Activated CD4-positive, CD25-positive, alpha-beta regulatory T cell treated with anti-CD3 and anti-CD28 coated beads, Interleukin-2, amount 50 U/mL, for 72 hours (primary cell): ENCODE results near the gene KIR3DL1.
"Not testable (repeated sequence)": the region's sequence is repeated elsewhere in the genome, so short reads cannot be mapped to it uniquely, and the experiment has no call there.

ENCODE experiments used
- DNase-seq: peaks from one replicate; pipeline ENCODE4 v3.0.0; 2021

The KIR3DL1 gene

DNA sequence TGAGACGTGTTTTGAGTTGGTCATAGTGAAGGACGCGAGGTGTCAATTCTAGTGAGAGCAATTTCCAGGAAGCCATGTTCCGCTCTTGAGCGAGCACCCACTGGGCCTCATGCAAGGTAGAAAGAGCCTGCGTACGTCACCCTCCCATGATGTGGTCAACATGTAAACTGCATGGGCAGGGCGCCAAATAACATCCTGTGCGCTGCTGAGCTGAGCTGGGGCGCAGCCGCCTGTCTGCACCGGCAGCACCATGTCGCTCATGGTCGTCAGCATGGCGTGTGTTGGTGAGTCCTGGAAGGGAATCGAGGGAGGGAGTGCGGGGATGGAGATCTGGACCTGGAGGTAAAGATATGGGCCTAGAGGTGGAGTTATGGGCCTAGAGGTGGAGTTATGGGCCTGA is at the start of gene KIR3DL1:
TSS of gene KIR3DL1 (plus strand) at position 218 of the 400 bp plus-strand sequence.
- not testable (repeated sequence) for DNase-seq

DNA sequence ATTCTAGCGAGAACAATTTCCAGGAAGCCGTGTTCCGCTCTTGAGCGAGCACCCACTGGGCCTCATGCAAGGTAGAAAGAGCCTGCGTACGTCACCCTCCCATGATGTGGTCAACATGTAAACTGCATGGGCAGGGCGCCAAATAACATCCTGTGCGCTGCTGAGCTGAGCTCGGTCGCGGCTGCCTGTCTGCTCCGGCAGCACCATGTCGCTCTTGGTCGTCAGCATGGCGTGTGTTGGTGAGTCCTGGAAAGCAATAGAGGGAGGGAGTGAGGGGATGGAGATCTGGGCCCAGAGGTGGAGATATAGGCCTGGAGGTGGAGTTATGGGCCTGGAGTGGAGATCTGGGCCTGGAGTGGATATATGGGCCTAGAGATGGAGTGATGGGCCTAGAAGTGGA is 46.6 kb upstream of the KIR3DL1 start, which contains the start of gene KIR2DL1:
TSS of gene KIR2DL1 (plus strand) at position 148 of the 400 bp plus-strand sequence. CDS start at position 206, 58 bp downstream.
- not testable (repeated sequence) for DNase-seq

DNA sequence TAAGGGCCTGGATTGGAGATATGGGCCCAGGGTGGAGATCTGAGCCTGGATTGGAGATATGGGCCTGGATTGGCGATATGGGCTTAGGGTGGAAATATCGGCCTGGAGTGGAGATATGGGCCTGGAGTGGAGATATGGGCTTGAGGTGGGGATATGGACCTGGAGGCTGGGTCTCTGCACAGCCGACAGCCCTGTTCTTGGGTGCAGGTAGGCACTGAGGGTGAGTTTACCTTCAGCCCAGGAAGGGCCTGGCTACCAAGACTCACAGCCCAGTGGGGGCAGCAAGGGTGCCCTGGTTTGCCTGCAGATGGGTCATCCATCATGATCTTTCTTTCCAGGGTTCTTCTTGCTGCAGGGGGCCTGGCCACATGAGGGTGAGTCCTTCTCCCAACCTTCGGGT is 45.8 kb upstream of the KIR3DL1 start:
- DNase-seq = not testable (repeated sequence)

DNA sequence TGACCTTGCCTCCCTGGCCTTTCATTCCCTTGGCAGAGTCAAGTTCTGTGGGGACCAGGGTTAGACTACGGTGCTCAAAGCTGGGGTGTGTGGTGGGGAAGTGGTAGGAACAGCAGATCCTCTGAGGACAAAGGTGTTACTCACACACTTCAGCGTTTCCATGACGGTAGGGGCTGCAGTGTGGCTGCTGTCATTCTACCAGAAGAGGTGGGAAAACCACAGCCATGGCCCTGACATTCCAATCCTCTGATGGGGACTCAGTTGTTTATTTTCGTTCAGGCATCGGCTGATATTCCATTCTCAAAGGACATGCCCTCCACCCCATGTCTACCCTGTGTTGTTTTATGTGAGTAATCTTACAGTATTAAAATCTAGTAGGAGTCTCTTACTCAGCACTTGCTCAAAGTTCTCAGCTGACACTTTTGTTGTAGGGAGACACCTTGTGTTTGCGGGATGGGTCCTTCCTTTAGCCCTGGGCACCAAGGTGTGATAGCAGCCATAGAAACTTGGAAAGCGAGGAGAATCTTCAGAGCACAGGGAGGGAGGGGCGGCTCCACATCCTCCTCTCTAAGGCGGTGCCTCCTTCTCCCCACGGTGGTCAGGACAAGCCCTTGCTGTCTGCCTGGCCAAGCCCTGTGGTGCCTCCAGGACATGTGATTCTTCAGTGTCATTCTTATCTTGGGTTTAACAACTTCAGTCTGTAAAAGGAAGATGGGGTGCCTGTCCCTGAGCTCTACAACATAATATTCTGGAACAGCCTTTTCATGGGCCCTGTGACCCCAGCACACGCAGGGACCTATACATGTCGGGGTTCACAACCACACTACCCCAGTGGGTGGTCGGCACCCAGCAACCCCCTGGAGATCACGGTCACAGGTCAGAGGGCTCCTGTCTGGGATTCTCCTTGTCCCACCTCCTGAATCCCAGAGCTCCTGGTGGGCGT is 45.0 kb upstream of the KIR3DL1 start:
- not testable (repeated sequence) for DNase-seq

DNA sequence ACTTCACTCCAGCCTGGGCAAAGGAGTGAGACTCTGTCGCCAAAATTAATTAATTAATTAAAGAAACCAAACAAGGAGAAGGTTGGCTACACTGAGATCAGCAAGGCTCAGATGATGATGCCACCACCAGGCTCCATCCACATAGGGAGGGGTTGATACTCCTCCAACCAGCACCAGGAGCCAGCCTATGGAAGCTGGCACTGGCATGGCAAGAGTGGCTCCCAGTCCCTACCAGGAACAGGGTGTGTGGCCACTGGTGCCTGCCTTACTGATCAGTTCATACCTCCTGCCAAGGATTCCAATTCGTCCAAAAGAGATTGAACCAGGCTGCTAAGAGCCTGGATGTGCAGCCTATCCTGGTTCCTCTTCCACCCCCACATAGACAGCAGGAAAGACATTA is 43.6 kb upstream of the KIR3DL1 start:
- not testable (repeated sequence) for DNase-seq

DNA sequence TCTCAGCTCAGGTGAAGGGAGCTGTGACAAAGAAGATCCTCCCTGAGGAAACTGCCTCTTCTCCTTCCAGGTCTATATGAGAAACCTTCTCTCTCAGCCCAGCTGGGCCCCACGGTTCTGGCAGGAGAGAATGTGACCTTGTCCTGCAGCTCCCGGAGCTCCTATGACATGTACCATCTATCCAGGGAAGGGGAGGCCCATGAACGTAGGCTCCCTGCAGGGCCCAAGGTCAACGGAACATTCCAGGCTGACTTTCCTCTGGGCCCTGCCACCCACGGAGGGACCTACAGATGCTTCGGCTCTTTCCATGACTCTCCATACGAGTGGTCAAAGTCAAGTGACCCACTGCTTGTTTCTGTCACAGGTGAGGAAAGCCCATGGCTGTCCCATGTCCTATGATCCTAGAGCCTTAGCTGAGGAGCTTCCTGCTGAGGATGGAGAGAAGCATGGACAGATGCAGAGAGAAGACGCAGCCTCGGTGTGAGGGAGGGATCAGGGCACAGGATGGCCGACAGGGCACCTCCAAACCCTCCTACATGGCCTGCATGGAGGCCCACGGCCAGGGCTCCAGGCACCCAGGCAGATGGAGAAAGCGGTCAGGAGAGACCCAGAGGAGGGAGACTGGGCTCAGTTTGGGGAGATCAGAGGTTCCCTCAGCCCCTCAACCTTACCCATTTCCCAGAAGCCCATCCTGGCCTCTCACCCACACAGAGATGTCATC is 41.0 kb upstream of the KIR3DL1 start:
- not testable (repeated sequence) for DNase-seq

DNA sequence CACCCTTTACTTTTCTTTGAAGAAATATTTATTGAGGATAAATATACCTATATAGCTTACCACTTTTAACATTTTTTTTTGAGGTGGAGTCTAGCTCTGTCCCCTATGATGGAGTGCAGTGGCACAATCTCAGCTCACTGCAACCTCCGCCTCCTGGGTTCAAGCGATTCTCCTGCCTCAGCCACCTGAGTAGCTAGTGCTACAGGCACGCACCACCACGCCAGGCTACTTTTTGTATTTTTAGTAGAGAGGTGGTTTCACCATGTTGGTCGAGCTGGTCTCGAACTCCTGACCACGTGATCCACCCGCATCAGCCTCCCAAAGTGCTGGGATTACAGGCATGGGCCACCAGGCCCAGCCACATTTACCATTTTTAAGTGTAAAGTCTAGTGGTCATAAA is 40.4 kb upstream of the KIR3DL1 start:
- DNase-seq = not testable (repeated sequence)

DNA sequence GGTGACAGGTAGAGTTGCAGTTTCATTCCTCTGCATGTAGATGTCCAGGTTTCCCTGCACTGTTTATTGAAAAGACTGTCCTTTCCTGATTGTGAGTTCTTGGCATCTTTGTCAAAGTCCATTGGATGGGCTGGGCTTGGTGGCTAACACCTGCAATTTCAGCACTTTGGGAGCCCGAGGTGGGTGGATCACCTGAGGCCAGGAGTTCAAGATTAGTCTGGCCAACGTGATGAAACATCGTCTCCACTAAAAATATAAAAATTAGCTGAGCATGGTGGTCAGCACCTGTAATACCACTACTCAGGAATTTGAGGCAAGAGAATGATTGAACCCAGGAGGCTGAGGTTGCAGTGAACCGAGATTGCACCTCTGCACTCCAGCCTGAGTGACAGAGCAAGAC is 38.4 kb upstream of the KIR3DL1 start:
- DNase-seq = not testable (repeated sequence)

DNA sequence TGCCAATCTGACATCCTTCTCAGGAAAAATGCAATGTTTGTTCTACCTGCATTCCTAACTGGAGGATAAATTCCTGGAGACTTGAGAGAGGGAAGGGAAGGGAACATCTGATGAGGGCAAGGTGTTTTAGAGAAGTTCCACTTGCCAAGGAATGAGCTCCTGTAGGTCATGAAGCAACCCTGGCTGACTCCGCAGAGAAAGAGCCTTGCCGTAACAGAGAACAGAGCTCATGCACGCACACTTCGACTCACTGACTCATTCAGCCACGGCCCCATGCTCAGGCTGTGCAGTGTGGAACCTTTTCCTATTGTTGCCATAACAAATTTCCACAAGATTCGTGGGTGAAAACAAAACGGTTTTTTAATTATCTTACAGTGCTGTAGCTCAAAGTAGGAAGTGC is 37.4 kb upstream of the KIR3DL1 start:
- DNase-seq = not testable (repeated sequence)

DNA sequence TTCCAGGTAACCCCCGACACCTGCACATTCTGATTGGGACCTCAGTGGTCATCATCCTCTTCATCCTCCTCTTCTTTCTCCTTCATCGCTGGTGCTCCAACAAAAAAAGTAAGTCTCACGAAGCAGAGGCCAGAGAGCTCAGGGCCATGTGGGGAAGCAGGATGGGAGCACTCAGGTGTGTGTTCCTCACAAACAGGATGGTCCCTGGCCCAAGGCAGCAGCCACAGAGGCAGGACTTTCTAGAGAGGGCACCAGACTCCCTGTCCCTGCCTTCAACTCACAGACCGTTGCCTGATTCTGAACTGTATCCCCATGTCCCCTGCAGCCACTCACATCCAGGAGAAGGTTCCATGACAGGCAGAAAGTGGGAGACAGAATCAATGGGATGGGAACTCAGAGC is 33.4 kb upstream of the KIR3DL1 start:
- not testable (repeated sequence) for DNase-seq

DNA sequence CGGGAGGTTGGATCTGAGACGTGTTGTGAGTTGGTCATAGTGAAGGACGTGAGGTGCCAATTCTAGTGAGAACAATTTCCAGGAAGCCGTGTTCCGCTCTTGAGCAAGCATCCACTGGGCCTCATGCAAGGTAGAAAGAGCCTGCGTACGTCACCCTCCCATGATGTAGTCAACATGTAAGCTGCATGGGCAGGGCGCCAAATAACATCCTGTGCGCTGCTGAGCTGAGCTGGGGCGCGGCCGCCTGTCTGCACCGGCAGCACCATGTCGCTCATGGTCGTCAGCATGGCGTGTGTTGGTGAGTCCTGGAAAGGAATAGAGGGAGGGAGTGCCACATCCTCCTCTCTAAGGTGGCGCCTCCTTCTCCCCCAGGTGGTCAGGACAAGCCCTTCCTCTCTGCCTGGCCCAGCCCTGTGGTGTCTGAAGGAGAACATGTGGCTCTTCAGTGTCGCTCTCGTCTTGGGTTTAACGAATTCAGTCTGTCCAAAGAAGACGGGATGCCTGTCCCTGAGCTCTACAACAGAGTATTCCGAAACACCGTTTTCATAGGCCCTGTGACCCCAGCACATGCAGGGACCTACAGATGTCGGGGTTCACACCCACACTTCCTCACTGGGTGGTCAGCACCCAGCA is 30.1 kb upstream of the KIR3DL1 start:
- DNase-seq = not testable (repeated sequence)

DNA sequence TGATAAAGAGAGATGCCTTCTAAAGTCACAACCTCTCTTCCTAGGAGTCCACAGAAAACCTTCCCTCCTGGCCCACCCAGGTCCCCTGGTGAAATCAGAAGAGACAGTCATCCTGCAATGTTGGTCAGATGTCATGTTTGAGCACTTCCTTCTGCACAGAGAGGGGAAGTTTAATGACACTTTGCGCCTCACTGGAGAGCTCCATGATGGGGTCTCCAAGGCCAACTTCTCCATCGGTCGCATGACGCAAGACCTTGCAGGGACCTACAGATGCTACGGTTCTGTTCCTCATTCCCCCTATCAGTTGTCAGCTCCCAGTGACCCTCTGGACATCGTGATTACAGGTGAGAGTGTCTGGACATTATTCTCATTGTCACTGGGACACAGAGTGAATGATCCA is 28.1 kb upstream of the KIR3DL1 start:
- DNase-seq = not testable (repeated sequence)

DNA sequence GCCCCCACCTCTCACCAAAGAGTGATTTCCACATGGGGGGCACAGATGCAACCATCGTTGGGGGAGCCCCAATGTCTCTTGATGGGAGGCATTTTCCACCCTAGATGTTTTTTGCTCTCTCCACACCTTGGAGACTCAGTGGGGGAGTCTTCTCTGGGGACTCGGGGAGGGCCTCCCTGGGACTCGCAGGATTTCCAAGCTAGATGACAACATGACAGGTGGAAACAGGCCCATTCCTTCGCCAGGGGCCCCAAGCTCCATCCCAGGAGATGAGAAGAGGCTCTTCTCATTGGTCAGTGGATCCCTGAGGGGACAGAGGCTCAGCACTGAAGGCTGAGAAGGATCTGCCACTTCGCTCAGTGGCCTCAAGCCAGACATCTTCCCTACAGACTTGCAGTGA is 25.6 kb upstream of the KIR3DL1 start:
- DNase-seq = no peak

DNA sequence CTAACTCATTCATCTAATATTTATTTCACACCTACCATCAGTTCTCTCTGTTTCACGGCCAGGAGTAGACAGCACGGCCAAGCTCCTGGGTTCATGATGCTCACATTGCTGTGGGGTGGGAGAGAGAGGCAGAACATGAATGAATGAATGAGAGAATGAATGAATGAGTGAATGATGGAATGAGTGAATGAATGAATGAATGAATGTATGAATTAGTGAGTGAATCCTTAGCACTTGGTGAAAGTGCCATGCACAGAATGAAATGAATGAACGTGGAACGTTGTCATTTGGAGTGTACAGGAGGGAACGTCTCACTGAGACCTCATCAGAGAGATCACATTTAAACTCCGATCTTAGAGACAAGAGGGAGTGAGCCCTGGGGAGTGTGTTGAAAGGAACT is 24.8 kb upstream of the KIR3DL1 start:
- no peak for DNase-seq

DNA sequence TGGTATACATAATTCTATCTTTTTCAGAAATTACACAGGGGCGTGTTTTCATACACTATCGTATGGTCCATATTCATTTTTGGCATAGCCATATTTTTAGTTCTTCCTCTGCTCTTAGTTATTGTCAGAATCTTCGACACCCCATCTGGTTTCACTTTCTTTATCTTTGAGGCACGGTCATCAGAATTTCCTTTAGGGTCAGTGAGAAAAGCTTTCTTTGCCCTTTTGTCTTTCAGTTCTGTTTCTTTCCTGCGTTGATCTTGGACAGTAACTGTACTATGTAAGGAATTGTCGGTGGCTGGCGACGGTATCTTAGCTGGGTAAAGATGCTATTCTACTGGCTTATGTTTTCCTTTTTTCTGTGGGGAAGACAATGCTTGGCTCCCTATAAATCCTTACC is 23.5 kb upstream of the KIR3DL1 start:
- no peak for DNase-seq

DNA sequence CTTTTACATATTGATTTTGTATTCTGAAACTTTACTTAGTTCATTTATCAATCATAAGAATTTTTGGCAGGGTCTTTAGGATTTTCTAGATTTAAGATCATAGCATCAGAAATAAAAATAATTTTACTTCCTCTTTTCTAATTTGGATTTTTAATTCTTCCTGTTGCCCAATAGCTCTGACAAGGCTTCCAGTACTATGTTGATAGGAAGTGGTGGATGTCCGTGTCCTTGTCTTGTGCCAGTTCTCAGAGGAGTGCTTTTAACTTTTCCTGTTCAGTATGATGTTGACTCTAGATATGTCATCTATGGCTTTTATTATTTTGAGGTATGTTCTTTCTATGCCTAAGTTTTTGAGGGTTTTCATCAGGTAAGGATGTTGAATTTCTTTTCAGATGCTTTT is 20.5 kb upstream of the KIR3DL1 start:
- DNase-seq = no peak

DNA sequence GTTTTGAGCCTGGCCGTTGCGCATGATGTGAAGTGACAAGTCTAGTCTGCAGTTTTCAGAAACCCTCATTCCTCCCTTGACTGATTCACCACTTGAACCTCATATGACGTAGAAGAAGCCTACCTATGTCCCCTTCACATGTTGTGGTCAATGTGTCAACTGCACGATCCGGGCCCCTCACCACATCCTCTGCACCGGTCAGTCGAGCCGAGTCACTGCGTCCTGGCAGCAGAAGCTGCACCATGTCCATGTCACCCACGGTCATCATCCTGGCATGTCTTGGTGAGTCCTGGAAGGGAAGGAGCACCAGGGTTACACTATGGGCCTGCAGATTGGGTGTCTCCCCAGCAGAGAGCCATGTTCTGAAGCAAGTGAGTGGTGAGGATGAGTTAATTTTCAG is 12.9 kb upstream of the KIR3DL1 start, which contains the start of gene KIR2DL4:
TSS of gene KIR2DL4 (plus strand) at position 201 of the 400 bp plus-strand sequence. CDS start at position 243, 42 bp downstream.
- no peak for DNase-seq

DNA sequence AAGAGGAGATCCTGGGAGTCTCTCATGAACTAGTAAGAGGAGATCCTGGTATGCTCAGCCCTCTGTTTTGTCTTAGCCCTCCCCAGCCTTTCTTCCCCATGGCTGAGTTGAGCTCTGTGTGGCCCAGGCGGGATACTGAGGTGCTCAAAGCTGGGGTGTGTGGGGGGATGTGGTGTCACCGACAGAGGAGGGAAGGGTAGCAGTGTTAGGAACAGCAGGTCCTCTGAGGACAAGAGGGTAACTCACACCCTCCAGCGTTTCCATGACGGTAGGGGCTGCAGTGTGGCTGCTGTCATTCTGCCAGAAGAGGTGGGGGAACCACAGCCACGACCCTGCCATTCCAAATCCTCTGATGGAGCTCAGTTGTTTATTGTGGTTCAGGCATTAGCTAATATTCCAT is 12.2 kb upstream of the KIR3DL1 start:
- no peak for DNase-seq

DNA sequence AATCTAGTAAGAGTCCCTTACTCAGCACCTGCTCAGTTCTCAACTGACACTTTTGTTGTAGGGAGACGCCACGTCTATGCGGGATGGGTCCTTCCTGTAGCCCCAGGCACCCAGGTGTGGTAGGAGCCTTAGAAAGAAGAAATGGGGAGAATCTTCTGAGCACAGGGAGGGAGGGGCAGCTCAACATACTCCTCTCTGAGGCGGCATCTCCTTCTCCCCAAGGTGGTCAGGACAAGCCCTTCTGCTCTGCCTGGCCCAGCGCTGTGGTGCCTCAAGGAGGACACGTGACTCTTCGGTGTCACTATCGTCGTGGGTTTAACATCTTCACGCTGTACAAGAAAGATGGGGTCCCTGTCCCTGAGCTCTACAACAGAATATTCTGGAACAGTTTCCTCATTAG is 11.7 kb upstream of the KIR3DL1 start:
- no peak for DNase-seq

DNA sequence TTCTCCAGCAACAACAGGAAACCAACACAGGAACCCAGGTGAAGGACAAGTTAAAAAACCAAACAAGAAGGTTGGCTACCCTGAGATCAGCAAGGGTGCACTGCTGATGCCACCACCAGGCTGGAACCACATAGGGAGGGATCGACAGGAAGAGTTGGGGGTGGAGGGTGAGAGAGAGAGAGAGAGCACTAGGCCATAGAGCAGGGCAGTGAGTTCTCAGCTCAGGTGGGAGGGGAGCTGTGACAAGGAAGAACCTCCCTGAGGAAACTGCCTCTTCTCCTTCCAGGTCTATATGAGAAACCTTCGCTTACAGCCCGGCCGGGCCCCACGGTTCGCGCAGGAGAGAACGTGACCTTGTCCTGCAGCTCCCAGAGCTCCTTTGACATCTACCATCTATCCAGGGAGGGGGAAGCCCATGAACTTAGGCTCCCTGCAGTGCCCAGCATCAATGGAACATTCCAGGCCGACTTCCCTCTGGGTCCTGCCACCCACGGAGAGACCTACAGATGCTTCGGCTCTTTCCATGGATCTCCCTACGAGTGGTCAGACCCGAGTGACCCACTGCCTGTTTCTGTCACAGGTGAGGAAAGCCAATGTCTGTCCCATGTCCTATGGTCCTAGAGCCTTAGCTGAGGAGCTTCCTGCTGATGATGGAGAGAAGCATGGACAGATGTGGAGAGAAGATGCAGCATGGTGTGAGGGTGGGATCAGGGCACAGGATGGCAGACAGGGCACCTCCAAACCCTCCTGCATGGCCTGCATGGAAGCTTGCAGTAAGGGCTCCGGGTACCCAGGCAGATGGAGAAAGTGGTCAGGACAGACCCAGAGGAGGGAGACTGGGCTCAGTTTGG is 10.4 kb upstream of the KIR3DL1 start:
- DNase-seq = no peak

DNA sequence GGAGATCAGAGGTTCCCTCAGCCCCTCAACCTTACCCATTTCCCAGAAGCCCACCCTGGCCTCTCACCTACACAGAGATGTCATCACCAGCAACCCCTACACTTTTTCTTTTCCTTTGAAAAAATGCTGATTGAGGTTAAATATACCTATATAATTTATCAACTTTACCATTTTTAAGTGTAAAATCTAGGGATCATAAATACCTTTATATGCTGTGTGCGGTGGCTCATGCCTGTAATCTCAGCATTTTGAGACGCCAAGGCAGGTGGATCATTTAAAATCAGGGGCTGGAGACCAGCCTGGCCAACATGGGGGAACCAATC is 9.8 kb upstream of the KIR3DL1 start:
- no peak for DNase-seq

DNA sequence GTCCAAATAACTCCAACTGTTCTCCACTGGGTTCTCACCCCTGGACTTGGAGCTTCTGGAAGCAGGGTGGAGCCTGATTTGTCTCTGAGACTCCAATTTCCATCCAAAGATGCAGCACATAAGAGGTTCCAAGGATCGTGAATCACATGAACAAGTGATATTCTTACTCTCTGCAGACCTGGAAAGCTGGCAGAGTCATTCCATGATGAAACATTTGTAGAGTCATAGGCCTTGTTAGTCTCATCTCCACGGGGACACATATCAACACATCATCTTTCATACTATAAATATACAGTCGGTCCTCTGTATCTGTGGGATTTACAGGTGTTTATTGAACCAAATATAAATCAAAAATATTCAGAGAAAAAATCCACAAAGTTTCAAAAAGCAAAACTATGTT is 1.7 kb upstream of the KIR3DL1 start:
- not testable (repeated sequence) for DNase-seq
